GM12892 (cell line): ENCODE results near the gene CACNA1C.

Experiments
- POLR2A ChIP-seq: IDR thresholded peaks from 2 replicates; pipeline ENCODE4 v1.6.1; 2011; ENCODE audit warnings: low read depth, low read length, control low read depth
- POLR2AphosphoS5 ChIP-seq: IDR thresholded peaks from 2 replicates; pipeline ENCODE4 v1.6.1; 2011; ENCODE audit warnings: low read depth, low read length, control low read depth
- TAF1 ChIP-seq: IDR thresholded peaks from 2 replicates; pipeline ENCODE4 v1.6.1; 2011; ENCODE audit warnings: low read depth, mild to moderate bottlenecking, control low read depth, low read length, borderline replicate concordance

DNA sequence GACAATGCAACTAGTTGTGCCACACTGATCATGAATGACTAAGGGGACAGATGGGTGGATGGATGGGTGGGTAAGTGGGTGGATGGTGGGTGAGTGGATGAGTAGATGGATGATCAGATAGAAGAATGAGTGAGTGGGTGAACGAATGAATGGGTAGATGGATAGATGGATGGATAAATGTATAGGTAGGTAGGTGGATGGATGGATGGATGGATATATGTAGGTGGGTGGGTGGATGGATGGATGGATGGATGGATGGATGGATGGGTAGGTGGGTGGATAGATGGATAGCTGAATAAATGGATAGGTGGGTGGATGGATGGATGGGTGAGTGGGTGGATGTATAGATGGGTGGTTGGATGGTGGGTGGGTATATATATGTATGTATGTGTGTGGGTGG lies 393.2 kb downstream of the CACNA1C start:
- TF ChIP-seq POLR2A: no peak
- no peak for TF ChIP-seq POLR2AphosphoS5
- TF ChIP-seq TAF1: no peak
